Measurements from ENCODE around the gene USPL1.

GRCh38 chr13:30624630-30625029, 6.9 kb downstream of the USPL1 start:
- no peak for TF ChIP-seq MXI1 (conservative IDR thresholded peaks at IDR 0.05; ENCODE audit: poor library complexity, severe bottlenecking)
- no peak for TF ChIP-seq TAF1 (IDR thresholded peaks at IDR 0.05; ENCODE audit: low read depth)

All from neural cell (in vitro differentiated cells).